NOMO-1 (cell line): ENCODE measurements around the gene MCM6.
"Not testable (repeated sequence)": the region's sequence is repeated elsewhere in the genome, so short reads cannot be mapped to it uniquely, and the experiment has no call there.

ENCODE experiments used
- DNase-seq, 2 experiments: peaks; one replicate each; lab custom pipeline; 2025; ENCODE audit not compliant: unreplicated experiment in 2 of 2; lab: John Stamatoyannopoulos, UW

The MCM6 gene

GRCh38 chr2:135825131-135825530 lies 51.1 kb downstream of the MCM6 start:
- DNase-seq = no peak

- no peak for DNase-seq
Observed at GRCh38 chr2:135822855-135823254, 53.4 kb downstream of the MCM6 start.

GRCh38 chr2:135821190-135821589 lies 55.1 kb downstream of the MCM6 start:
- no peak for DNase-seq

DNA sequence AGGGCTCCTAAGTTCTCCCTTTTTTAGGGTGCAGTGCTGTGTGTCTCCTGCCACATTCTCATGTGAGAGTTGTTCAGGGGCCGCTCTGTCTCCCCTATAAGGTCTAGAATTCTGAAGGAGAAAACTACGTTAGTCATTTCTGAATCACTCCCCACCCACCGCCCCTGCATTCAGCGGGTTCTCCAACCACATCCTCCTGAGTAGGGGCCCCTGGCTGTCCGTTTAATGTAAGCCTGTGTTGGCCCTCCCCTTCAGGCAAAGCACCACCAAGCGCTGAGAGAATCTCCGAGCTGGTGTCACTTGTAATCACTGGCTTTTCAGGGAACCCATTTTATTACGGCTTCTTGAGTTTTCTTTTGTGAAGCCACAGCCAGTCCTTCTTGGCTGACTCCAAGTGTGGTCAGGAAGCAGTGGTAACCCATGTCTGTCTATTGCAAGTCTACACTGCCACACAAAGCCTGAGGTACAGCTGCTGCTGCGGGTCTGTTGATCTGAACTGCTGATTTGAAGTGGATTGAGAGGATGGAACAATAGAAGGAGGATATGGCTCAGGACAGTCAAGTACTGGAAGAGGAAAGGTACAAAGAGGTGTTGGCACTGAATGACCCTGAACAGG lies 56.1 kb downstream of the MCM6 start:
- DNase-seq = no peak

DNA sequence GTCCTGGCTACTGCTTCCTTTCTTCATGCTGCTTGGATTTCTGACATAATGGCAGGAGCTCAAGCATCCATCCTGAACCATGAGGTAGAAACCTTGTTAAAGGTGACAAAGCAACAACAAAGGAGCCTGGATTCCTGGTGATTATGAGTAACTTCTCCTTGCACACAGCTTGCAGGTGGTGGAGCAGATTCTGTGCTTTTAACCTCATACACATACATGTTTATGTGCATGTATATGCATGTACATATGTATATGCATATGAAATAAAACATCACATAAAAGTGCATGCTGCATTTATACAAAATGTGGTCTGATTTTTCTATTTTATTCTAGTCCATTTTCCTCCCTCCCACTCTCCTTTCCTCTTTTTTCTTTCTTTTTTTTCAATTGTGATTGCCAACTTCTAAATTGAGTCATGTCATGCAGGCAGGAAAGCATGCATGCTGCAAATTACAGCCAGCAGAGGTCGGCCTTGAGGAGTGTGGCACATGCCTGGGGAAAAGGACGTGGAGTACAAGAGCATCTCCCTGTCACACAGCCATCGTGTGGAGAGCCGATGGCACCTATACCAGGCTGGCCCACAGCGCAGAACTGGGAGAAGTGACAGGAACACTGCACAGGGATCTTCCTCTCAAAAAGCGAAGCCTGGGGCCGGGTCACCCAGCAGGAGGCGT lies 57.2 kb downstream of the MCM6 start:
- peak in 1 of 2 experiments; percentile 29 for DNase-seq

- no peak for DNase-seq
Observed at GRCh38 chr2:135817951-135818350, 58.3 kb downstream of the MCM6 start.

- DNase-seq = no peak
Observed at GRCh38 chr2:135817466-135817865, 58.8 kb downstream of the MCM6 start.

GRCh38 chr2:135815269-135815668 lies 61.0 kb downstream of the MCM6 start:
- DNase-seq = no peak

GRCh38 chr2:135812907-135813511 lies 63.2 kb downstream of the MCM6 start:
- no peak for DNase-seq

GRCh38 chr2:135807874-135808273 lies 68.4 kb downstream of the MCM6 start:
- not testable (repeated sequence) for DNase-seq

DNA sequence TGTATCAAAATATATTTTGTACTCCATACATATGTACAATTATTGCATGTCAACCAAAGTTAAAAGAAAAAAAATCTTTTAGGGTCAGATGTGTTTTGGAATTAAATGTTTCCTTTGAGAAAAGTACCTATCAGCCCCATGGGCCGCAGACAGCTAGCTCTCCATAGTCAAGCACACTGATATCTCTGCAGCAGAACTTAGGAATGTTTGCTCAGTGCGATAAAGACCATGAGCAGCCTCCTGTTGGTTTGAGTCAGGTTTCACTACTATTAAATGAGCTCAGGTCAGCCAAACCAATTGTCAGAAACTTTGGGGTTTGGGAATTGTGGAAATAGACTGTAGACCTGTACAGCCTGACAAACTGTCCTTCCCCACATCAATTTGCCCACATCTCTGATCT lies 73.0 kb downstream of the MCM6 start:
- DNase-seq = no peak

DNA sequence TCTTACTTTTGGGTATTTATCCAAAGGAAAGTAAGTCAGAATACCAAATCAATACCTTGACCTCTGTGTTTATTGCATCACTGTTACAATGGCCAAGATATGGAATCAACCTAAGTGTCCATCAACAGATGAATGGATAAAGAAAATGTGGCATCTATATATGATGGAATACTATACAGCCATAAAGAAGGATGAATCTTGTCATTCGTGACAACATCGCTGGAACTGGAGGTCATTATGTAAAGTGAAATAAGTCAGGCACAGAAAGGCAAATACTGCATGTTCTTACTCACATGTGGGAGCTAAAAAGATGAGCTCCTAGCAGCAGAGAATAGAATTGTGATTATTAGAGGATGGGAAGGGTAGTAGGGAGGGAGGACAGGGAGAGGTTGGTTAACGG lies 73.9 kb downstream of the MCM6 start:
- DNase-seq = no peak

GRCh38 chr2:135800513-135801460 lies 75.5 kb downstream of the MCM6 start:
- no peak for DNase-seq

DNA sequence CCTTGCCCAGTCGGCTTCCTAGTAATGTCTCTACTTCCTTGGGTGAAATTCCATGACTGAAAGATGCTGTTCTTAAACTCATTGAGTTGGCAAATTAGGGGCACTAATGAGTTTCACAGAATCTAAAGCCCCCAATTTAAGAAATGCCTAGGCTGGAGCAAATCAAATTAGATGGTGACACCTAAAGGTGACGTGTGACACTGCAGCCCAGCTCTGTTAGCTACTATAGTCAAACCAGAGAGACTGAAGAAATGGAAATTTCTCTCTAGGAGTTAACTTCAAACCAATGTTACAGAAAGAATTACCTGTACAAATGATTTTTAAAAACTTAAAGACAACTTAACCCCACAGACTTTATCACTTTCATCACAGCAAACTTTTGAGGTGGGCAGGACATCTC lies 76.5 kb downstream of the MCM6 start:
- DNase-seq = no peak

DNA sequence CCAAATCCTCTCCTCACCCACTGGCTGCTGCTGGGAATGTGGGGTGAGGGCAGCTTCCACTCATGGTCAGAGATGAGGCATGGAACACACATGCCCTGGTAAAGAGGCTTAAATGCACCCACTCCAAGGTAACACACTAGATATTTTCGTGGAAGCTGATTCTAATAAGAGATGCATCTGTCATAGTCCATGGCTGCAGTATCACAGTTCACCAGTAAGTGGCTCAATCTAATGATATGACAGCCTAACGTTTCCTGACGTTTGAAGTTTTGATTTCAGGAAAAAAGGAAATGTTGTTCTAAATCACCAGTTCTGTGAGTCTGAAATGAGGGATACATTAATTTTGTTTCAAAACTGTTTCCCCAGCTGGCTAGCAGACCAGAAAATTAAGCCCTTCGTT lies 77.5 kb downstream of the MCM6 start:
- DNase-seq = no peak

DNA sequence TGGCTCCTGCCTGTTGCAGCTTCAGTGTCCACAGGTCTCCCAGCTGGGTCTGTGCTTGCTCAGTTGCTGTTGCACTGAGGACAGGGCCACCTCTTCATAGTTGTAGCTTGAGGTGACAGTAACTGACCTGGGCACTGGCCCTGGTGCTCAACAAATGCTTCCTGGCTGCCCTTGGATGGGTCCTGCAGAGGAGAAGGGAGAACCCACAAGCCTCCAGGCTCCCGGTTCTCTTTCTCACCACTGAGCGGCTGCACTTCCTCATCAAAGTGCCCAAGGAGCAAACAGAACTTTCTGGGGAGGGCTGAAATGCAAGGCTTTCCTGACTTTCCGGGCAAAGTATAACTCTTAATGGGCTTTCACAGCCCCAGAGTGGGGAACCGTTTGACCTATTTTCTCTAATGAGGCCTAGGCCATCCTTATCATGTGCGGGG lies 78.0 kb downstream of the MCM6 start:
- no peak for DNase-seq

DNA sequence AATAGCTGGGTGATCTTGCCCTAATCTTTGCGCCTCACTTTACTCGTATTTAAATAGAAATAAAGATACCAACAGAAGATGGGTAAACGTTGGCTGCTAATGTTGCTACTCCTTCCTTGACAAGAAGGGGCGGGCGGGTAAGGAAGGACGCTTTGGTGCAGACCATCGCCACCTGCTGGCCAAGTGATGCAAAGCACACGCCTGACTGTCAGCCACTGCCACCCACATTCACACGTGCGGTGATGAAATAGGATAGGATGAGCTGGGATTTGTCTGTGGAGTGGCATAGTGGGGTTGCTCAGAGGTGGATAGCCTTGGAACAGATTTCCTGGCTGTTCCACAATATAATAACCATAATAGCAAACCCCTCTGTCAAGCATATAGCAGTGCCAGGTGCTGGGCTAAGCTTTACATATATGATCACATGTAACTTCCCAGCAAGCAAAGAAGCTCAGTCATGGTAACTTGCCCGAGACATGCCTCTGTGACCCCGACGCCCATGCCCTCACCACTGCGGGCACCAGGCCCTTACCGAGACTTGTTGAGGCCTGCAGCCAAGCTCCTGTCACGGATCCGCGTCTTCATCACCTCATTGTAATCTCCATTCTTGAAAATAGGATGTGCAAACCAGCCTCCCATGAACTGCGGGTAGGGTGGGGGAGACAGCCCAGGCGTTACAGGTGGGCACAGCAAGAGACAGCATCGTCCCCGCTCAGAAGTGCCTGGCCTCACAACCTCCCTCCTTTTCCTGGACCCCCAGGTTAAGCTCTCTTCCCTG lies 78.6 kb downstream of the MCM6 start:
- peak; percentile 55 to 78 for DNase-seq

GRCh38 chr2:135796606-135797005 lies 79.6 kb downstream of the MCM6 start:
- no peak for DNase-seq

DNA sequence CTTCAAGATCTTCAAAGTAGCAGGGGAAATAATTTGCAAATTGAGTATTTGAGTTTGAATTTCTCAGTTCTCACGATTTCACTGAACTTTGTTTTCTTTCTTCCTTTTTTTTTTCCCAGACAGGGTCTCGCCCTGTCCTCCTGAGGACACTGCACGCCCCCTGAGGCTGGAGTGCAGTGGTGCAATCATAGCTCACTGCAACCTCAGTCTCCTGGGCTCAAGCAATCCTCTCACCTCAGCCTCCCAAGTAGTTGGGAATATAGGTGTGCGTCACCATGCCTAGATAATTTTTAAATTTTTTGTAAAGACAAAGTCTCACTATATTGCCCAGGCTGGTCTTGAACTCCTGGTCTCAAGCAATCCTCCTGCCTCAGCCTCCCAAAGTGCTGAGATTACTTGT lies 80.6 kb downstream of the MCM6 start:
- not testable (repeated sequence) for DNase-seq

GRCh38 chr2:135792401-135793150 lies 83.7 kb downstream of the MCM6 start:
- no peak for DNase-seq
